Panc1 (cell line): ENCODE results near the gene MAIP1.

Source experiments
- CTCF ChIP-seq: fragments of 450-650 bp; IDR thresholded peaks from 2 replicates; pipeline ENCODE4 v1.5.1; 2017; ENCODE audit warnings: mild to moderate bottlenecking
- POLR2AphosphoS5 ChIP-seq: IDR thresholded peaks from 2 replicates; pipeline ENCODE4 v1.6.1; 2012; ENCODE audit warnings: mild to moderate bottlenecking, low read depth, low read length, moderate library complexity
- REST ChIP-seq, 2 experiments: IDR thresholded peaks; 2 replicates each; pipeline ENCODE4 v1.6.1; 2011 to 2012; ENCODE audit warnings: low read depth in 2 of 2, control low read depth in 1 of 2, low read length in 1 of 2, mild to moderate bottlenecking in 1 of 2, moderate library complexity in 1 of 2; ENCODE audit not compliant: insufficient read depth in 1 of 2
- SIN3A ChIP-seq: IDR thresholded peaks from 2 replicates; pipeline ENCODE4 v1.6.1; 2012; ENCODE audit warnings: low read depth, mild to moderate bottlenecking, low read length, moderate library complexity, borderline replicate concordance; ENCODE audit not compliant: insufficient read depth

- TF ChIP-seq CTCF: no peak
- TF ChIP-seq POLR2AphosphoS5: no peak
- TF ChIP-seq SIN3A: no peak
- no peak for TF ChIP-seq REST (IDR thresholded peaks at IDR 0.05; ENCODE audit: insufficient read depth in 1 of 2, low read depth in 2 of 2, low read length in 1 of 2)
These were observed 5.0 kb upstream of the MAIP1 start for GRCh38 chr2:199950396-199950795.
